Kidney epithelial cell (primary cell): ENCODE results near the gene SLC39A1. TPM values are rescaled to one million over a fixed set of nuclear protein-coding genes. Genes with fewer than 3 reads are reported as not detected.

Experiments
- DNase-seq: peaks from one replicate; pipeline ENCODE4 v3.0.0-alpha.2; 2010; ENCODE audit warnings: low read depth
- H3K27me3 ChIP-seq: 2 replicates; pipeline ENCODE4 v1.6.0; 2011; ENCODE audit warnings: low read length; ENCODE audit not compliant: control insufficient read depth, insufficient read depth
- H3K36me3 ChIP-seq: 2 replicates; pipeline ENCODE4 v1.5.1; 2011; ENCODE audit warnings: low read length; ENCODE audit not compliant: control insufficient read depth, insufficient read depth
- H3K4me3 ChIP-seq: 2 replicates; pipeline ENCODE4 v1.5.1; 2011; ENCODE audit warnings: low read depth, mild to moderate bottlenecking, control low read depth, low read length
- total RNA-seq: library from RNA; depleted of rRNA; stranded (reverse); fragments of >200 nt; gene quantifications from 2 replicates; pipeline ENCODE4 v1.2.3, GENCODE V29; 2015
- TF ChIP-seq, protein P1 (sequence below): IDR thresholded peaks from 2 replicates; pipeline ENCODE4 v1.5.1; 2011; ENCODE audit warnings: mild to moderate bottlenecking, moderate library complexity, low read length, control low read depth, inconsistent platforms; ENCODE audit not compliant: insufficient read depth, poor library complexity, severe bottlenecking

Gene SLC39A1
- total RNA-seq, 1 donor from 2014 or later = 219 TPM

DNA sequence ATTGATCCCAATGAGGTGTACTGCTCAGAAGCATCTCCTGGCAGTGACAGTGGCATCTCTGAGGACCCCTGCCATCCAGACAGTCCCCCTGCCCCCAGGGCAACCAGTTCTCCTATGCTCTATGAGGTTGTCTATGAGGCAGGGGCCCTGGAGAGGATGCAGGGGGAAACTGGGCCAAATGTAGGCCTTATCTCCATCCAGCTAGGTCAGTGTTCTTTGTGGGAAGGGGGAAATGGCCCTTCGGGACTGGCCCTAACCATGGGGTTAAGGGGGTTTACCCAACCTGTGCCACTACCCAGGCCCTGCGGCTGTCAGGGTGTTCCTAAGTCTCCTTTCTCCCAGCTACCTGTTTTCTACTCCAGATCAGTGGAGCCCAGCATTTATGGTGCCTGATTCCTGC is 5.6 kb upstream of the SLC39A1 start:
- H3K4me3 ChIP-seq = no peak overlapping the region
- no peaks in the 10 kb centered on the region for H3K36me3 ChIP-seq
- TF ChIP-seq, protein P1, sequence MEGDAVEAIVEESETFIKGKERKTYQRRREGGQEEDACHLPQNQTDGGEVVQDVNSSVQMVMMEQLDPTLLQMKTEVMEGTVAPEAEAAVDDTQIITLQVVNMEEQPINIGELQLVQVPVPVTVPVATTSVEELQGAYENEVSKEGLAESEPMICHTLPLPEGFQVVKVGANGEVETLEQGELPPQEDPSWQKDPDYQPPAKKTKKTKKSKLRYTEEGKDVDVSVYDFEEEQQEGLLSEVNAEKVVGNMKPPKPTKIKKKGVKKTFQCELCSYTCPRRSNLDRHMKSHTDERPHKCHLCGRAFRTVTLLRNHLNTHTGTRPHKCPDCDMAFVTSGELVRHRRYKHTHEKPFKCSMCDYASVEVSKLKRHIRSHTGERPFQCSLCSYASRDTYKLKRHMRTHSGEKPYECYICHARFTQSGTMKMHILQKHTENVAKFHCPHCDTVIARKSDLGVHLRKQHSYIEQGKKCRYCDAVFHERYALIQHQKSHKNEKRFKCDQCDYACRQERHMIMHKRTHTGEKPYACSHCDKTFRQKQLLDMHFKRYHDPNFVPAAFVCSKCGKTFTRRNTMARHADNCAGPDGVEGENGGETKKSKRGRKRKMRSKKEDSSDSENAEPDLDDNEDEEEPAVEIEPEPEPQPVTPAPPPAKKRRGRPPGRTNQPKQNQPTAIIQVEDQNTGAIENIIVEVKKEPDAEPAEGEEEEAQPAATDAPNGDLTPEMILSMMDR = no peak
- H3K27me3 ChIP-seq = no peaks in the 10 kb centered on the region
- DNase-seq = no peak

DNA sequence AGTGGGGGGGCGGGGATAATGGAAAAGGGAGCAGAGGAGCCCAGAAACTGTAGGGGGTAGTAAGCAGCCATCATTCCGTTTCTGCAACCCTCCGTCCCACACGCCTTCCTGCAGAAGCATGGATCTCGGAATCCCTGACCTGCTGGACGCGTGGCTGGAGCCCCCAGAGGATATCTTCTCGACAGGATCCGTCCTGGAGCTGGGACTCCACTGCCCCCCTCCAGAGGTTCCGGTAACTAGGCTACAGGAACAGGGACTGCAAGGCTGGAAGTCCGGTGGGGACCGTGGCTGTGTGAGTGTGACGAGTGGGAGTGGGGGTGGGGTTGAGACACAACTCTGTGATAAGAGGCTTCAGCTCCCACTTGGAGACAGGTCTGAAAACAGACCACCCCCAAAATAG is 5.1 kb upstream of the SLC39A1 start:
- H3K4me3 ChIP-seq = peak overlapping the region; percentile 44
- no peaks in the 10 kb centered on the region for H3K36me3 ChIP-seq
- no peak for DNase-seq
- TF ChIP-seq, protein P1 = no peak
- H3K27me3 ChIP-seq = no peaks in the 10 kb centered on the region

DNA sequence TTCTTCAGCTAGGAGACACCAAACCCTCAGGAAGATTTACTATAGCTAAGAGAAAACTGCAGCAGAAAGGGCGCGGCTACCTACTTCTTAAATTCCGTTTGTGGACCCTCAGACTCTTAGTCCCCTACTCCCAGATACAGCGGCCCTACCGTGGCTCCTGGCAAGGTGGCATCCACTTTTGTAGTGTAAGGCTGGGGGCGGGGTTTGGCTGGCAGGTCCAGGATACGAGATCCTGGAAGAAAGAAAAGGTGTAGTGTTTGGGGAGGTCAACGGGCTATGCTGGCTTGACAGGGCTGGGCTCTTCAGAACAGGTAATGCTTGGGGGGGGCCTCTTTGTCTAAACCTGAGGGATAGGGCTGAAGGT is 4.6 kb upstream of the SLC39A1 start:
- TF ChIP-seq, protein P1 = no peak
- peak overlapping the region; percentile 44 for H3K4me3 ChIP-seq
- H3K36me3 ChIP-seq = no peaks in the 10 kb centered on the region
- H3K27me3 ChIP-seq = no peaks in the 10 kb centered on the region
- no peak for DNase-seq

DNA sequence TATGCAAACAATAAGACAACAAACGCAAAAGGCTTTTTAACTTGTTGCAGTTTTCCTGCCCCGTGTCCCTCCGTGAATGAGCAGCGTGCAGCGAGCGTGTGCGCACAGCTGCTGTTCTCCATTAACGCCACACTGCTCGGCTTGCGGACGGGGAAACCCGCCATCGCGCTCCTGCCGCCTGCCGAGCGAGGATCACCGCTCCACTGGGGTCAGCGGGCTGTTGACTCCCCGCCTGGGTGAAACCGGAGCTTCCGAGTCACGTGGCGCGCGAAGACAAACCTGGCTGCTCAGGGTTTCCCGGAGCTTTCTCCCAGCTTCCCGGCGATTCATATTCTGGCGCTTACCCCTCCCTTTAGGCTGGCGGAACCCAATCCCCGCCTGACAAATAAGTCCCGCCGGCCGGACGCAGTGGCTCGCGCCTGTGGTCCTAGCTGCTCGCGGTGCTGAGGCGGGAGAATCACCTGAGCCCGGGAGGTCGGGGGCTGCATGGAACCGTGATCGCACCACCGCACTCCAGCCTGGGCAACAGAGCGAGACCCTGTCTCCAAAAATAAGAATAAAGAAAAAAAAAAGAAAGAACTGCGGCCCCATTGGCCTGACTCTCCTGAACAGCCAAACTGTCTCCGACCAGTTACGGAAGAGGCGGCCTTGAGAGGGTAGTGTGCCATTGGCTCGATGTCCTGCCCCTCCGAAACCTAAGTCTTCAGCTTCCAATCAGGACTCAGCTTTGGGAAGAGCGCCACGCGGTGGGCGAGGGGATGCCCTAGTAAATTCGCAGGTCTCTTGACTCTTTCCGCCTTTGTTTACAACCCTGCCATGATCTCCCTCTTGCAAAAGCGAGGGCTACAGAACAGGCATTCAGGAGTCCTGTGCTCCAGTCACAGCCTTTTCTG is 4.0 kb upstream of the SLC39A1 start, which contains the start of gene CREB3L4:
Gene CREB3L4, plus strand, starts transcription at position 796 of the 893 bp plus-strand sequence. CDS start 624 bp downstream, outside the sequence.
- TF ChIP-seq, protein P1 = peak; percentile 46
- DNase-seq = peak; percentile 96
- Histone ChIP-seq H3K36me3 (no peaks in the 10 kb centered on the region), H3K27me3 (no peaks in the 10 kb centered on the region), H3K4me3 (peak within 1 kb of the TSS; percentile 44)

DNA sequence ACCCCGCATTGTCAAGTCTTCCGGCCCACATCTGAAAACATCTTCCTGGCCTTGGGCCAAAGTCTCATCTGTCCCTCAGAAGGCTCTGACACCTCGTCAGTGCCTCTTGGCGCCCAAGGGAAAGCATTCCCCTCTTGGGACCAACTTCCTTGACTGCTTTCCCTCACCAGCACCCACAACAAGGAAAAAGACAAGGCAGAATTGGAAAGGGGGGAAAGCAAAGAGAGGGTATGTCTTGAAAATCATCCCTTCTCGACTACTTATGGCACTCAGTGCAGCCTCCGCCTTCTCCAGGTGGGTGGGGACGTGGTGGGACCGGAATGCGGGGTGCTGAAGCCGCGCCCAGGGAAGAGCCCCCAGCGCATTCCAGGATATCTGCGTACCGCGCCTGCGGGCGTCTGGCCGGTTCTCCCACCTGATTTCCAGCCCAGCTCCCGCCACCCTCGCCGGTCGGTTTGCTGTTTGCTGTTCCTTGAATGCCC is 554 bp upstream of the SLC39A1 start:
- H3K36me3 ChIP-seq = no peaks in the 10 kb centered on the region
- DNase-seq = no peak
- TF ChIP-seq, protein P1 = no peak
- H3K4me3 ChIP-seq = peak overlapping the region; percentile 77
- no peaks in the 10 kb centered on the region for H3K27me3 ChIP-seq
